GM18951 (cell line): ENCODE results near the gene PPP2R2B.

ENCODE experiments used
- POLR2A ChIP-seq: IDR thresholded peaks from 4 replicates; pipeline ENCODE4 v1.6.1; 2011; ENCODE audit warnings: mild to moderate bottlenecking; ENCODE audit not compliant: insufficient read length, insufficient read depth; ENCODE audit errors: extremely low read depth
- in situ Hi-C: fragments of 300-500 bp; cut with MboI; formaldehyde crosslinking; loops from one replicate; pipeline ENCODE4 v1.12.0; 2022; ENCODE audit warnings: low sequenced_read_pairs, mixed read lengths, inconsistent platforms; ENCODE audit not compliant: unreplicated experiment

PPP2R2B gene

GRCh38 chr5:146832985-146833732 lies 45.4 kb downstream of the PPP2R2B start:
- TF ChIP-seq POLR2A: no peak
- in situ Hi-C loops: no loop called here

DNA sequence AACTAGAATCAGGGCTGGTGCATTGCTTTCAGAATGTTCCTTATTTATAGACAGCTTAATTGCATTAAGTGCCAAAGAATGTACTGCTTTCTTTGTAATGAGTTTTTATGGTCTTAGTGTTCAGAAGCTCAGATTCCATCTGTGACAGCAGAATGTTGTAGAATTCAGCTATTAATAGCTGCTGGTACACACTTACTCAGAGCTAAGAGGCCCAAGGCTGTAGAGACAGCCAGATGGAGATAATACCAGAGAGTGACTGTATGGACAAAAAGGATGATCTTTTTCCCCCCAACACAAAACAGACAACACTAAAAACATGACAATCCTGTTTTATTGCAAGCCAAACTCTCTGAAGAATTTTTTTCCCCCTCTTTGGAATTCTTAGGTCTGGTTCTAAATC lies 50.2 kb downstream of the PPP2R2B start:
- in situ Hi-C loops: no loop called here

GRCh38 chr5:146827901-146828300 lies 50.7 kb downstream of the PPP2R2B start:
- in situ Hi-C loops: no loop called here
- no peak for TF ChIP-seq POLR2A

More for the DNA sequence above, 50.2 kb downstream of the PPP2R2B start:
- TF ChIP-seq POLR2A: no peak

DNA sequence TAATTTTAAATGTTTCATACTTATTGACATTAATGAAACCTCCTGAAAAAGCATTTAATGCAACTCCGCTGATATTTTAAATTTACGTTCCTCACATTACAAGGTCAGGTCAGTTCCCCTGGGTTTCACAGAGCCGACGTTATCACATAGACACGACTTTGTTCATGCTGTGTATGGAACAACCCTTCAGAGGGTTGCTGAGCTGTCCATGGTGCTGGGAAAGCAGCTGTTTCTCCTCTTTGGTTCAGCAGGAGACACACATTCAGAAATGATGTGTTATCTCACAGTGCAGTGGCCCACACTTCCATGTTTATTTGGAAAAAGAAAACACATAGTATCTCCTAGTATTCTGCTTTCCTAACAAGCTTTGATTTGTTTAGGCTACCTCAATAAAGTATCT lies 53.5 kb downstream of the PPP2R2B start:
- in situ Hi-C loops: no loop called here
- TF ChIP-seq POLR2A: no peak

- in situ Hi-C loops: no loop called here
- TF ChIP-seq POLR2A: no peak
Observed at GRCh38 chr5:146821732-146822131, 56.8 kb downstream of the PPP2R2B start.

GRCh38 chr5:146820987-146821386 lies 57.6 kb downstream of the PPP2R2B start:
- TF ChIP-seq POLR2A: no peak
- in situ Hi-C loops: no loop called here

DNA sequence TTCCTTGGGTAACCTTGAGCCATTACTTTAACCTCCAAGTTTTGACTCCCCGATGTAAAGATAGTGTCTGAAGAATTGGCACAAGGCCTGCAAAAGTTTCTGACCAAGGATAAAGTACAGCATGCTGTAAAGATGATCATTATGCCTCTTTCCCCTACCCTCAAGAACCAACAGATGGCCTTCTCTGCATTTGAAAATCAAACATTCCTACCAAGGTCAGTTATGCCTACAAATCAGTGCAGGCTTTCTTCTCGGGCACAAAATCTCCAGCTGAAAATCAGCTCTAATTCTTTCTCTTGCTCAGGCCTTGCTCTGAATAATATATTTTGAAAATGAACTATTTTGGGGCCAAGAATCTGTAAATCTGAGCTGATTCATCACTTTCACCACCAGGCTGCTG lies 59.7 kb downstream of the PPP2R2B start:
- in situ Hi-C loops: no loop called here
- TF ChIP-seq POLR2A: no peak

GRCh38 chr5:146817973-146818372 lies 60.6 kb downstream of the PPP2R2B start:
- in situ Hi-C loops: no loop called here
- TF ChIP-seq POLR2A: no peak

DNA sequence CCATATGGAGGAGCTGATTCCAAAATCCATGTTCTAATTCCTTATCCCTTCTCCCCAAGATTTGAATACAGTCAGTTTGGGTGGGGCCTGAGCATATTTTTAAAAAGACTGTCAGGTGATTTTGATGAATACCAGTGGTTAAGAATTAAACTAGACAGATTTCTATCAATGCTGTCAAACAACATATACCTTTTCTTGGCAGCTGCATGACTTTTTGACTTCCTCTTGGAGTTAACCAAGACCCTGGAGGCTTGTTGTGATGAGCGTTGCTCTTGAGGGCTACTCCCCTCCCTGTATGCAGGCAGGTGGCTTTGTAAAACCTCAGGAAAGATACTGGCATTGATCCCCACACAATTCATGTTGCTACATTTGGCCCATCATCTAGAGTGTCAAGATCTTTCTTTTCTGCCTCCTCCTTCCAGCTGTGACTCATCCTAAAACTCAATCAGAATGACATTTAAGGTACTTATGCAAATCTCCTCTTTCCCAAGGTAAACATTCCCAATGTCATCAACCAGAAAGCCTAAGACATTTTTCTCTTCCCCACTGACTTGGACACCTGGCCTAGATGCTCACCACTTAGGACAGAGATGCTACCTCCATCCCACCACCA lies 61.7 kb downstream of the PPP2R2B start:
- in situ Hi-C loops: no loop called here
- TF ChIP-seq POLR2A: no peak

DNA sequence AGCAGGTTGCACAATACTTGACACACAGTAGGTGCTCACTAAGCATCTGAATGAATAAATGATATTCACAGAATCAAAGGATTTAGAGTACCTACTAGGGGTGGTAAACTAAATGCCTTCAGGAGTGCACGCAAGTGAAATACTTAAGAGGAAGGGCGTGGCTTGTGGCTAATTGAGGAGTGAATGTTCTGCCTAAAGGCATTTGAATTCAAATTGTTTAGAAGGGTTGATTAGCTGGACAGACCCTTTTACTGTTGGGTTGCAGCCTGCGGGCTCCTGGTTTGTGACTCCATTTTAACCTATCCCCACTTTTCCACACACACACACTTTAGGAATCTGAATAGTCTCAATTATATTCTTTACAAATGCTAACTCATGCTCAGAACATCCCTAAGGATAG lies 63.1 kb downstream of the PPP2R2B start:
- TF ChIP-seq POLR2A: no peak
- in situ Hi-C loops: no loop called here

DNA sequence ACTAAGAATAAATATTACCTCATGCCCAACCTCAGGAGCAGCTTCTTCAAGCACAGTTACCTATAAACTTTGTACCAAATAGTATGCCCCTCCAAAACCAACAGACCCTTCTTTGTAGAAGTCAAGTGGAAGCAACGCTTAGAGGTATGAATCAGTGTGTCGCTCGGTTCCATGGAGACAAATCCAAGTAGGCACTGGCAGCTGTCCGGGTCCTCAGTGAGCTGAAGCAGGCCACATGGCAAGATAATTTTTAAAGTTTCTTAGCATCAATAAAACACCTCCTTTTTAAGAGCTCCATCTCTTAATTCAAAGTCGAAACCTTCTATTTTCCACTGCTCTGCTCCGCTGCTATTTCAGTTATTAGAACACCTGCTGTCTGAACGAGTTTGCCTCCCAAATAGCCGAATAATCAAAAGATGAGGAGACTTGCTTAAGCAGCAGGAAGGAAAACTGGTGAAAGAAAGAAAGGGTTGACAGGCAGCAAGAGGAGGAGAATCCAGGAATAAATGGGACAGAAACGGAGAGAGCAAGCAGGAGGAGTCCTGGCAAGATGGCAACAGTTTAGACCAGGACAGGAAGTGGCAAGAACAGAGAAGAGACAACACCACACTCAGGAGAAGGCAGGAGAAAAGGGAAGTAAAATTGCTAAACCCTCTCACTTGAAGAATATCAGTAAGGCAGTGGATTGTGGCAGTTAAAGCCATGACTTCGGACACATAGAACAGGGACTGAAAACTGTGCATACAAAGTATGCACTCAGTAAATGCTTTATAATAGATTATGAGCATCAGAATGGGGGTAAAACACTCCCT lies 65.0 kb downstream of the PPP2R2B start:
- no peak for TF ChIP-seq POLR2A
- in situ Hi-C loops: no loop called here

DNA sequence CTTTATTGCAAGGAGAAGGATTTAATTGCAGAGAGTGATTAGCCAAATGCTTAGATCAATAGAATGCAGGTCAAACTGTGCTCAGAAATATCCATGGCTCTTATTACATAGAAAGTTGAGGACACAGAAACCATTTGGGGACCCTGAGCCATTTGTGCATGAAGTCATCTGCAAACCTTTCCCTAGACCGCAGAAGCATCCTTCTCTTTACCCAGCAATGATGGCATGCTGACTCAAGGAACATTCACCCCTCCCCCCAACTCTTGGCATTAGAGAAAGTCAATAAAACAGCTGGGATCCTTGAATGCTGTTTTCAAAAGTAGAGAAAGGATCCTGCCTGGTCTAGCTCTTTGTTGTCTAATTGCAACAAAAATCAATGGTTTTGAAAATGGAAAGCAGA lies 73.5 kb downstream of the PPP2R2B start:
- no peak for TF ChIP-seq POLR2A
- in situ Hi-C loops: no loop called here

- no peak for TF ChIP-seq POLR2A
- in situ Hi-C loops: no loop called here
Observed at GRCh38 chr5:146802945-146803522, 75.5 kb downstream of the PPP2R2B start.
